Mesendoderm (in vitro differentiated cells): ENCODE data around the gene SPTLC2. TPM values are rescaled to one million over a fixed set of nuclear protein-coding genes. Genes with fewer than 3 reads are reported as not detected.

Source experiments
- DNase-seq: peaks from one replicate; pipeline ENCODE4 v3.0.0; 2013
- H2AK5ac ChIP-seq: 2 replicates; pipeline ENCODE4 v1.6.1; 2013; ENCODE audit warnings: low read length, inconsistent platforms
- H2BK120ac ChIP-seq: 2 replicates; pipeline ENCODE4 v1.6.1; 2013; ENCODE audit warnings: low read depth, mild to moderate bottlenecking, low read length, moderate library complexity, mixed read lengths
- H2BK15ac ChIP-seq: replicated peaks from 2 replicates; pipeline ENCODE4 v1.6.1; 2013; ENCODE audit warnings: low read depth, mild to moderate bottlenecking, moderate library complexity
- H2BK5ac ChIP-seq: 2 replicates; pipeline ENCODE4 v1.6.1; 2013; ENCODE audit warnings: low read length, inconsistent platforms
- H3K18ac ChIP-seq: 2 replicates; pipeline ENCODE4 v1.6.1; 2013; ENCODE audit warnings: mild to moderate bottlenecking, low read length, mixed read lengths
- H3K23ac ChIP-seq: one replicate; pipeline ENCODE4 v1.6.1; 2013; ENCODE audit warnings: low read length
- H3K27ac ChIP-seq: 2 replicates; pipeline ENCODE4 v1.5.1; 2013; ENCODE audit warnings: low read depth, mild to moderate bottlenecking, inconsistent platforms, low read length, moderate library complexity
- H3K27me3 ChIP-seq: 2 replicates; pipeline ENCODE4 v1.6.1; 2013; ENCODE audit warnings: low read length, control low read depth, mild to moderate bottlenecking, inconsistent platforms; ENCODE audit not compliant: insufficient read depth, poor library complexity
- H3K36me3 ChIP-seq: 2 replicates; pipeline ENCODE4 v1.6.1; 2013; ENCODE audit warnings: low read length, inconsistent platforms; ENCODE audit not compliant: control insufficient read depth, insufficient read depth
- H3K4ac ChIP-seq: one replicate; pipeline ENCODE4 v1.6.1; 2013; ENCODE audit warnings: low read depth, mild to moderate bottlenecking, low read length, moderate library complexity
- H3K4me1 ChIP-seq: 2 replicates; pipeline ENCODE4 v1.6.1; 2013; ENCODE audit warnings: low read depth, low read length, inconsistent platforms; ENCODE audit not compliant: control insufficient read depth
- H3K4me2 ChIP-seq: 2 replicates; pipeline ENCODE4 v1.6.1; 2013; ENCODE audit warnings: low read length
- H3K4me3 ChIP-seq: 2 replicates; pipeline ENCODE4 v1.5.1; 2013; ENCODE audit warnings: mild to moderate bottlenecking, low read length
- H3K56ac ChIP-seq: one replicate; pipeline ENCODE4 v1.6.1; 2013; ENCODE audit warnings: low read length
- H3K79me1 ChIP-seq: 2 replicates; pipeline ENCODE4 v1.6.1; 2013; ENCODE audit warnings: low read length, inconsistent platforms
- H3K79me2 ChIP-seq: 2 replicates; pipeline ENCODE4 v1.6.1; 2013; ENCODE audit warnings: mild to moderate bottlenecking, low read length; ENCODE audit not compliant: control insufficient read depth, insufficient read depth
- H3K9ac ChIP-seq: 2 replicates; pipeline ENCODE4 v1.6.1; 2013; ENCODE audit warnings: low read length, inconsistent platforms
- H4K5ac ChIP-seq: one replicate; pipeline ENCODE4 v1.6.1; 2013; ENCODE audit warnings: low read length
- H4K8ac ChIP-seq: one replicate; pipeline ENCODE4 v1.6.1; 2013; ENCODE audit warnings: low read depth, mild to moderate bottlenecking, control low read depth, low read length, moderate library complexity
- WGBS: extraction: QIAGEN DNeasy Blood & Tissue Kit; methylation state at CpG from one replicate; pipeline ENCODE4 v1.1.7; 2013; ENCODE audit warnings: low lambda C conversion rate, missing lambda C conversion rate; ENCODE audit not compliant: insufficient coverage; ENCODE audit errors: extremely low coverage; 5-methylcytosine and 5-hydroxymethylcytosine counted together
- small RNA-seq: library from polyadenylated mRNA; stranded (forward); fragments of <200 nt; extraction: miRNeasy Mini kit (QIAGEN cat#:217004); gene quantifications from one replicate; pipeline ENCODE3, GENCODE V24; 2013; ENCODE audit not compliant: insufficient read depth

Gene SPTLC2

DNA sequence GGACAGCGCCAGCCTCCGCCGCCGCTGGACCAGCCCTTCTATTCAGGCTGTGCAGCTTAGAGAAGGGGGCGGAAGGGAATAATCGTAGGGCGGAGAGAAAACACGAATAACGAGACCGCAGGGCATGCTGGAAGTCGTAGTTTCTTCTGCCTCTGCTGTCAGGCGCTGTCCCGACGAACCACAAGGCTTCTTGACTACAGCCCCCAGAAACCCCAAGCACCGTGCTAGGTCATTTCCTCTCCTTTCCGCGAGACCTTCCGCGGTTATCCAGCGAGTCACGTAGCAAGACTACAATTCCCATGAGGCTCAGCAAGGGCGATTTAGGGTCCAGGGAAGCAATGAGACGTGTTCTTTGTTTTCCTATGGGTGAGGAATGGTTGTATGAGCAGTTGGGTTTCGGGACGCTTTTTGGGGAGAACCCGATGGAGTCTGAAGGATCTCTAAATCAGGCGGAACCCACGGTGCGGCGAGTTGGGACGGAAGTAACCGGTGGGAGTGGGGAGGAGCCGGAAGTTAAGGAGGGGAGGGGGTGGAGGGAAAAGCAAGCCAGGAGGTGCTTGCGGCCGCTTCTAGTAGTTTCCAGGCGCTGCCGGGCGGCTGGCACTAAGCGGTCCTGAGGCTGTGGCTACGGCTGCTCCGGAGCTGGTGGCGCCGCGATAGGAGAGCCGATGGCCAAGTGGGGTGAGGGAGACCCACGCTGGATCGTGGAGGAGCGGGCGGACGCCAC is 158.8 kb downstream of the SPTLC2 start, which contains the start of the genes AHSA1 and VIPAS39:
TSS of gene AHSA1 (plus strand) at position 572 of the 727 bp plus-strand sequence. CDS start at position 669, 97 bp downstream.
TSS of gene VIPAS39 (minus strand) at position 80 of the 727 bp plus-strand sequence. CDS start 3,499 bp downstream, outside the sequence.
- peak within 1 kb of the TSS; percentile 96 for H3K4me3 ChIP-seq
- H3K36me3 ChIP-seq = peaks cover 4% of the 10 kb centered on the region
- DNase-seq = peak; percentile 100
- peak within 1 kb of the TSS; percentile 43 for H3K18ac ChIP-seq
- H3K9ac ChIP-seq = peak within 1 kb of the TSS; percentile 89
- H3K4me1 ChIP-seq = peaks cover 2% of the 10 kb centered on the region
- peak within 1 kb of the TSS; percentile 99 for H3K56ac ChIP-seq
- peaks cover 23% of the 10 kb centered on the region for H3K79me2 ChIP-seq
- peaks cover 14% of the 10 kb centered on the region for H3K79me1 ChIP-seq
- peak within 1 kb of the TSS; percentile 70 for H3K27ac ChIP-seq
- peak within 1 kb of the TSS; percentile 93 for H3K4ac ChIP-seq
- H2AK5ac ChIP-seq = peak within 1 kb of the TSS; percentile 66
- H4K5ac ChIP-seq = peak within 1 kb of the TSS; percentile 17
- H3K27me3 ChIP-seq = no peaks in the 10 kb centered on the region
- no peak within 1 kb of the TSS for H4K8ac ChIP-seq
- peak within 1 kb of the TSS; percentile 91 for H3K4me2 ChIP-seq
- no peak within 1 kb of the TSS for H2BK15ac ChIP-seq
- H3K23ac ChIP-seq = no peak within 1 kb of the TSS
- no CpG with 5 or more reads among the region's 50 CpGs for WGBS
- H2BK120ac ChIP-seq = no peak within 1 kb of the TSS
- peak within 1 kb of the TSS; percentile 93 for H2BK5ac ChIP-seq

DNA sequence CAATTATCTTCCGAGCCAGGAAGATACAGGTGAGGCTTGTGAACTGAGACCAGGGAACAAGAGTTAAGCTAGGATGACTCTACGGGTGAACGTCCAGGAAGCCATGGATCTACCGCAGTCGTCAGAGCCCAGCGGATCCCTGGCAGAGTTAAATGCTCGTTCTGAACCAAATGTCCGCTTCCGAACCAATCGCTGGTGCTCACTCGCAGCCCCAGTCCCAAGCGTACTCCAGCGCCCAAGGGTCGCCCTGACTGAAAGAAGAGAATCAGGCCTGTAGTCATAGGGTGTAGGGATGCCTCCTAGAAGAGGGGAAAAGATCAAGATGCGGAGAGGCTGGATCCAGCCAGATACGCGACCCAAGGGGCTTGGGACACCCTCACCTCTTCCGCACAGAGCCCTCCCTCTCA is 159.3 kb downstream of the SPTLC2 start:
- no peak for DNase-seq
- Histone ChIP-seq H2AK5ac (no peak overlapping the region), H3K79me2 (peaks cover 23% of the 10 kb centered on the region), H4K8ac (no peak overlapping the region), H3K27ac (peak overlapping the region; percentile 29), H3K79me1 (peaks cover 14% of the 10 kb centered on the region), H3K27me3 (no peaks in the 10 kb centered on the region), H3K4ac (no peak overlapping the region), H3K23ac (no peak overlapping the region), H3K9ac (peak overlapping the region; percentile 89), H4K5ac (no peak overlapping the region), H3K4me3 (peak overlapping the region; percentile 64), H2BK15ac (no peak overlapping the region), H3K36me3 (peaks cover 2% of the 10 kb centered on the region), H3K56ac (peak overlapping the region; percentile 90), H3K4me2 (peak overlapping the region; percentile 91), H2BK5ac (peak overlapping the region; percentile 17), H2BK120ac (no peak overlapping the region), H3K18ac (no peak overlapping the region), H3K4me1 (peaks cover 2% of the 10 kb centered on the region)
- WGBS = no CpG with 5 or more reads among the region's 18 CpGs

Small RNA genes lying within 50 kb of the gene (small RNA-seq; reads per million reads assigned to genes)
- gene COX6CP11 (not detected), gene RF00404 (not detected), gene RN7SL587P (not detected)
